Stimulated activated CD8-positive, alpha-beta memory T cell treated with anti-CD3 and anti-CD28 coated beads, Interleukin-4, amount 100 ng/mL, for 1 hour (primary cell): ENCODE results near the gene ACOXL.

Experiments
- DNase-seq, 2 donors: peaks; one replicate each; pipeline ENCODE4 v3.0.0-alpha.2; 2020; ENCODE audit warnings: low read depth in 2 of 2, low spot score in 1 of 2

Gene ACOXL

GRCh38 chr2:111122631-111123421 lies 390.5 kb downstream of the ACOXL start:
- DNase-seq, result no peak

GRCh38 chr2:111123751-111124150 lies 391.4 kb downstream of the ACOXL start:
- DNase-seq, result no peak

DNA sequence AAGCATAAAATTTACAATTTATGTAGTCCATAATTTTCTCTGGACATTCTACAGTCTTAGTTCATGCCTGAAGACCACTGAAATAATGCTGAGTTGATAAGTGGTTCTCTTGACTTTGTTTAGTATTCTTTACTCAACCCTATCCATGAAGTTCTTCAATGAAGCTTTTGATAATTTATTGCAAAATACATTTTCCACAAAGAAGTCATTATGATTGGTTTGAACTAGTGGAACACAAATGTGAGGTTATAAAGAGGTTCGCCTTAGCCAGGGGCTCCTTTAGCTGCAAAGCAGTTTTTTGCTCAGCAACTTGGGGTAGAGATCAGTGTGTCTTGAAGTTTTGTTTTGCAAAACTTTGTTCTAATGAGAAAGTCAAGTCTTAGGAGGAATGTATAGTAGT lies 394.2 kb downstream of the ACOXL start:
- DNase-seq, result no peak

- no peak for DNase-seq
Observed at GRCh38 chr2:111127351-111127750, 395.0 kb downstream of the ACOXL start.

DNA sequence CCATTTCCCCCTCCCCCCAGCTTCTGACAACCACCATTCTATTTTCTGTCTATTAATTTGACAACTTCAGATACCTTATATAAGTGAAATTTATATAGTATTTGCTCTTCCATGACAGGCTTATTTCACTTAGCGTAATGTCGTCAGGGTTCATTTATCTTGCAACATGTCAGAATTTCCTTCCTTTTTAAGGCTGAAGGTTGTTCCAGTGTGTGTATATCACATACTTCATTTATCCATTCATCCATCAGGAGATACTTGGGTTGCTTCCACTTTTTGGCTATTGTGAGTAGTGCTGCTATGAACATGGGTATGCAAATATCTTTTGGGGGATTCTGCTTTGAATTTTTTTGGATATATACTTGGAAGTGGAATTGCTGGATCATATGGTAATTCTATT lies 395.7 kb downstream of the ACOXL start:
- no peak for DNase-seq

DNA sequence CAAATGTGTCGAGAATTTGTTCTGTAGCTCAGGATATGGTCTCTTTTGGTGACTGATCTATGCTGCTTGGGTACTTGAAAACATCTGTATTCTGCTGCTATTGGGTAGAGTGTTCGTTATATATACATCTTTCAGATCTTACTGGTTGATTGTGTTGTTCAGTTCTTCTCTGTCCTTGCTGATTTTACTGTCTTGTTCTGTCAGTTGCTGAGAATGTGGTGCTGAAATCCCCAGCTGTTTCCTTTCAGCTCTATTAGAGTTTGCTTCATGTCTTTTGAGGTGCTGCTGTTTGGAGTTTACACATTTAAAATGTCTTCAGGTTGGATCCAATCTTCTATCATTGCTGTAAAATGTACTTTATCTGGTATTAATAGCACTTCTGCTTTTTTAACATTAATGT lies 401.2 kb downstream of the ACOXL start:
- no peak for DNase-seq

- no peak for DNase-seq
Observed at GRCh38 chr2:111134055-111134454, 401.7 kb downstream of the ACOXL start.

DNA sequence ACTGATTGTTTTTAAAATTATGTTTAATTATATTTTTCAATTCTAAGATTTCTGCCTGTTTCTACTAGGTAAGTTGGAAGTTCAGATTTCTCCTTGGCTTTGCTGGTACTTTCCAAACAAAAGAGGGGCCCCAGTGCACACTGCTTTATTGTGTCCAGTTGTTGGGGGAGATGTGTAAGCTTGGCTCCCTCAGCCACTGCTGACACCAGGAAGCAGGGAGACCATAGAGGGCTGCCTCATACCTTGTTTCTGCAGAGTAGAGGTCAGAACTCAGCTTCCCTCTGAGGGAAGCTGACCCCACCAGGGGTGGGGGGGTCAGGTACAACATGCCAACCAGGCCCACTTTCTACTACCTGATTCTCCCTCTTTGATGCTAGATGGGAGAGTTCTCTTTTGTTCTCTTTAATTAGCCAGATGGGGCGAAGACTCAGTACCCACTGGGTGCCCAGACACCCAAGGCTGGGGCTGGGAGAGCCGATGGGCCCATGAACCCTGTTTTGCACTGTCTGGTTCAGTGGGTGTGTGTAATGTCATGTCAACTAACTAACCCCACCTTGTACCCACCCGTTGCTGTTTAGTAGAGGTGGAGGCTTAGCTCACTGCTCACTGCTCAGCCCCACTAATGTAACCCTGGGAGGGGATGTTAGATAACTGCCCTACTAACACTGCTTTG lies 403.0 kb downstream of the ACOXL start:
- DNase-seq, result no peak

- DNase-seq, result no peak
Observed at GRCh38 chr2:111135910-111136297, 403.5 kb downstream of the ACOXL start.

- no peak for DNase-seq
Observed at GRCh38 chr2:111138839-111139238, 406.5 kb downstream of the ACOXL start.

GRCh38 chr2:111139637-111140317 lies 407.4 kb downstream of the ACOXL start:
- no peak for DNase-seq

DNA sequence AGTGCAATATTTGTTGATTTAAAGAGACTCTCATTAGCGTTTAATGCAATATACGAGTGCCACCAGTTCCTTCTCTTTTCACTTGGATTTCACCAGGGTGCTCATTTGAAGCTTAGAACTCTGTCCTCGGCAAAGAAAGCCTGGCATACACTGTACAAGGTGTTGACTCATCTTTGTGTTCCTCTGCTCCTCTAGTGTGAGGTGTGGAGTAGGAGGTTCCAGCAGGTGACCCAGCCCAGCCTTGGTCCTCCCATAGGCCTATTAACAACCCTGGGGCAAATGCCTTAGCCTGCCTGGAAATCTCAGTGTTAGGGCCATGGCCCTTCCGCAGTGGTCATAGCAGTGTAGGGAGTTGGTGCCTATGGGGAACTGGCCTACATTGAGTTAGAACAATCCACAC lies 408.4 kb downstream of the ACOXL start:
- no peak for DNase-seq

- DNase-seq, result no peak
Observed at GRCh38 chr2:111142101-111142500, 409.7 kb downstream of the ACOXL start.

DNA sequence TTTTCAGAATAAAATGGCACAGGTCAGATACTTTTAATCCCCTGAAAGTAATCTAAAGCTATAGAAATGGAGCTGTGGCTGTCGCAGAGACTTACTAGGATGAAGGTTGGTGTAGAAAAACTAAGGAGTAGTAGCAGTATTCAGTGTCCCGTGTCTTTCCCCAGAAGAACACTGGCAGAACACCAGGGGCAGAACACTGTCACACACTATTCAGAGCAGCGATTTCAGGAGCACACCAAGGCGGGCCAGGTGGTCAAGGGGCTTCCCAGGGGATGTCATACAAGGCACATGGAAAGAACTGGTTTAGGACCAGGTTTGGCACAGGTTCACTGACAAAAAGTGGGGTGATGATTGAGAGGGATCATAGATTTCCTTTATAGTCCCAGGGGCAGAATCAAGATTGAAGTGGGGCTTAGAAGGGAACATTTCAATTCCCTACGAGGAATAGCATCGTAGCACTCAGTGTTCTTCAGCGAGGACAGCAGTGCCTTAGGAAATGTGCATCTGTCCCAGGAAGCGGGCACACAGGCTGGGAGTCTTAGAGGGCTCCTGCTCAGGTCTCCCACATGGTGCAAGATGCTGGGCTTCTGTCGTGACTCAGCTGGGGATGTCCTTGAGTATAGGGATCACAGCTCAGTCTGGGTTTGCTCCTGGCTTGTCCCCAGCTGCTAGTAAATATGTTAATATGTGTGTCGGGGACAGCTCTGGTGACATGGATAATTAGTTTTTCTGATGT lies 410.9 kb downstream of the ACOXL start:
- no peak for DNase-seq

GRCh38 chr2:111143843-111144198 lies 411.4 kb downstream of the ACOXL start:
- DNase-seq, result no peak

- no peak for DNase-seq
Observed at GRCh38 chr2:111145103-111145760, 412.9 kb downstream of the ACOXL start.

GRCh38 chr2:111145951-111146350 lies 413.6 kb downstream of the ACOXL start:
- no peak for DNase-seq

GRCh38 chr2:111148225-111148873 lies 416.0 kb downstream of the ACOXL start:
- DNase-seq, result no peak

- no peak for DNase-seq
Observed at GRCh38 chr2:111148925-111149324, 416.6 kb downstream of the ACOXL start.

GRCh38 chr2:111149882-111150455 lies 417.6 kb downstream of the ACOXL start:
- DNase-seq, result no peak
